Thyroid gland (tissue), 4 donors: Measurements from ENCODE around the gene UBE2D2. TPM values are rescaled to one million over a fixed set of nuclear protein-coding genes. Genes with fewer than 3 reads are reported as not detected.

Experiments
- DNase-seq, 2 donors: peaks; one replicate each; pipeline ENCODE4 v3.0.0-alpha.2; 2019
- H3K27ac ChIP-seq, 3 donors: fragments of 200-600 bp; sonication (generic); 1 replicate in 2 of 3; 2 replicates in 1 of 3; pipeline ENCODE4 v1.5.1; 2016 to 2019; ENCODE audit warnings: mild to moderate bottlenecking in 1 of 3, moderate library complexity in 1 of 3
- H3K27me3 ChIP-seq: fragments of 200-600 bp; sonication (generic); one replicate; pipeline ENCODE4 v1.5.1; 2019
- H3K36me3 ChIP-seq, 2 donors: fragments of 200-600 bp; sonication (generic); one replicate each; pipeline ENCODE4 v1.5.1; 2016 to 2019
- H3K4me1 ChIP-seq, 2 donors: fragments of 200-600 bp; sonication (generic); one replicate each; pipeline ENCODE4 v1.5.1; 2017 to 2019
- H3K4me3 ChIP-seq, 3 donors: fragments of 200-600 bp; sonication (generic); replicated peaks in 1 of 3; 1 replicate in 2 of 3; 2 replicates in 1 of 3; pipeline ENCODE4 v1.5.1; 2016; ENCODE audit warnings: mild to moderate bottlenecking in 1 of 3
- H3K9me3 ChIP-seq: fragments of 200-600 bp; sonication (generic); one replicate; pipeline ENCODE4 v1.5.1; 2017
- POLR2A ChIP-seq, 2 donors: fragments of 450-650 bp; IDR thresholded peaks; one replicate each; pipeline ENCODE4 v1.6.1; 2017; ENCODE audit warnings: antibody characterized with exemption in 2 of 2, mild to moderate bottlenecking in 2 of 2, moderate library complexity in 1 of 2
- WGBS, 2 donors: methylation state at CpG; one replicate each; pipeline ENCODE4 v1.1.5; 2017; 5-methylcytosine and 5-hydroxymethylcytosine counted together
- intact Hi-C: fragments of 100-400 bp; cut with DNase I; formaldehyde crosslinking; loops from one replicate; pipeline ENCODE4 v1.15.1; 2023
- total RNA-seq, 4 donors: library from RNA; depleted of rRNA; stranded (reverse); fragments of >200 nt; gene quantifications; one replicate each; pipeline ENCODE4 v1.2.3, GENCODE V29; 2016
- TF ChIP-seq, protein P1 (sequence below), 6 experiments: fragments of 200-600 bp in 3 of 6; fragments of 450-650 bp in 3 of 6; sonication (generic) in 3 of 6; IDR thresholded peaks; one replicate each; pipeline ENCODE4 v1.5.1; 2016 to 2019; ENCODE audit warnings: antibody characterized with exemption in 6 of 6, mild to moderate bottlenecking in 2 of 6, inconsistent platforms in 1 of 6, moderate library complexity in 1 of 6

UBE2D2 gene
- total RNA-seq, 4 donors from 2014 or later, result 72.4 to 125 (median 99.5) TPM

DNA sequence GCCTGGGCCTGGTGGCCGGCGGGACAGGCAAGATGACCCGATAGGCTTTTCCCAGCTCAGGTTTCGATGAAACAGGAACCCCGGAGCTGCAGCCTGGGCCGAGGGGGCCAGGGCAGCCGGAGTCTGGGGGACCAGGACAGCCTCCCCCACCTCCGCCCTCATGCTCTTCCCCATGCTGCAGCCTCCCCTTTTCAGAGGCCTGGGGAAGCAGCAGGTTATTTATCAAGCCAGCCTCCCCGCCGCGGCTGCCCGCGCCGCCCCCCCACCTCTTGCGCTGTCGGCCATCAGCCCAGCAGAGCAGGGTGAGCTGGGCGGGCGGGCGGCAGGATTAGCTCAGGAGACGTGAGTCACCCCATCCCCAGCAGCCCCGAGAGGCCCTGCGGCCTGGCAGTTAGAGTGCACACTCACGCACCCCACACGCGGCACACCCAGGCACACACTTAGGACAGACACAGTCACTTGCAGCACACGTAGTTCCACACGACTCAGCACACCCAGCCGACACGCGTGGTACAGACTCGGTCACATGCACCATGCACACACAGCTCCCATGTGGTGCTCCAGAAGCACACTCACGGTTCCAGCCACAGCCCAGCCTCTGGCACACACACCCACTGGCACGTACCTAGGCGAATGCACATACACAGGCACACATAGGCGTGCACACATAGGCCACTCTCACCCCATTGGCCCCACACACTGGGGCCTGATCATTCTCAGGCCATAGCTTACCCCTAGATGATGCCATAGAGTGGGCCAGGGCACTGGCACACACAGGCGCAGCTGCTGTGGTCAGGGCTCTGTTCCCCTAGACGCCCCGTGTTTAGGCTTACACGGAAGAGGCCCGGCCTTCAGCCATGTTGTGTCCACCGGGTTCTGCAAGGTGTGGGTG, 100.0 kb downstream of the UBE2D2 start:
- H3K36me3 ChIP-seq, result no peaks in the 10 kb centered on the region
- TF ChIP-seq, protein P1, sequence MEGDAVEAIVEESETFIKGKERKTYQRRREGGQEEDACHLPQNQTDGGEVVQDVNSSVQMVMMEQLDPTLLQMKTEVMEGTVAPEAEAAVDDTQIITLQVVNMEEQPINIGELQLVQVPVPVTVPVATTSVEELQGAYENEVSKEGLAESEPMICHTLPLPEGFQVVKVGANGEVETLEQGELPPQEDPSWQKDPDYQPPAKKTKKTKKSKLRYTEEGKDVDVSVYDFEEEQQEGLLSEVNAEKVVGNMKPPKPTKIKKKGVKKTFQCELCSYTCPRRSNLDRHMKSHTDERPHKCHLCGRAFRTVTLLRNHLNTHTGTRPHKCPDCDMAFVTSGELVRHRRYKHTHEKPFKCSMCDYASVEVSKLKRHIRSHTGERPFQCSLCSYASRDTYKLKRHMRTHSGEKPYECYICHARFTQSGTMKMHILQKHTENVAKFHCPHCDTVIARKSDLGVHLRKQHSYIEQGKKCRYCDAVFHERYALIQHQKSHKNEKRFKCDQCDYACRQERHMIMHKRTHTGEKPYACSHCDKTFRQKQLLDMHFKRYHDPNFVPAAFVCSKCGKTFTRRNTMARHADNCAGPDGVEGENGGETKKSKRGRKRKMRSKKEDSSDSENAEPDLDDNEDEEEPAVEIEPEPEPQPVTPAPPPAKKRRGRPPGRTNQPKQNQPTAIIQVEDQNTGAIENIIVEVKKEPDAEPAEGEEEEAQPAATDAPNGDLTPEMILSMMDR (IDR thresholded peaks at IDR 0.05), result no peak
- no peak for TF ChIP-seq POLR2A (IDR thresholded peaks at IDR 0.05)
- no peaks in the 10 kb centered on the region for H3K27me3 ChIP-seq
- DNase-seq, result no peak
- H3K9me3 ChIP-seq, result no peaks in the 10 kb centered on the region
- intact Hi-C loops, result no loop called here
- 71 to 89% methylated on average over 10 to 28 of the region's 41 CpGs for WGBS, 2 donors
- H3K27ac ChIP-seq, result peak overlapping the region; percentile 92 to 99 (median 95)
- no peak overlapping the region for H3K4me3 ChIP-seq
- peaks cover 86 to 97% of the 10 kb centered on the region in 2 donors for H3K4me1 ChIP-seq

DNA sequence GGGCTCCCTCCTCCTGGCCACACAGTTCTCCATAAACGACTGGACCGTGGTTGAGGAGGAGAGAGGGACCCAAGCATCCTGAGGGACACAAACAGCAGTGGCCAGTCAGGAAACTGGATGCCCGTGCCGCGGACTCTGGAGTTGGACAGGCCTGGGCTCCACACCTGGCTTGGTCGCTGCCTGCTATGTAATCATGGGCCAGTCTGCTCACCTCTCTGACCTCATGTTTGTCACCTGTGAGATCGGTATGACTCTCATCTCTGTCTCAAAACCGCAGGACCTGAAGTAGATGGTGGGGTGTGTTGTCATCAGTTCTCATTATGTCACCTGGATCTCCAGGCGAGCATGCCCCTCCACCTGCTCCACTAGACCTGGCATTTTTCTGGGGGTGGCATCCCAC, 101.5 kb downstream of the UBE2D2 start:
- Histone ChIP-seq H3K27ac (peak overlapping the region in 2 of 3 donors; percentile 95 to 99), H3K4me1 (peaks cover 86 to 97% of the 10 kb centered on the region in 2 donors), H3K27me3 (no peaks in the 10 kb centered on the region), H3K9me3 (no peaks in the 10 kb centered on the region), H3K36me3 (no peaks in the 10 kb centered on the region), H3K4me3 (no peak overlapping the region)
- intact Hi-C loops, result no loop called here
- WGBS, 2 donors, result 65 to 73% methylated on average over 7 to 9 of the region's 9 CpGs
- DNase-seq, result peak; percentile 45 to 52
- TF ChIP-seq, protein P1 (IDR thresholded peaks at IDR 0.05), result no peak
- TF ChIP-seq POLR2A (IDR thresholded peaks at IDR 0.05), result no peak

DNA sequence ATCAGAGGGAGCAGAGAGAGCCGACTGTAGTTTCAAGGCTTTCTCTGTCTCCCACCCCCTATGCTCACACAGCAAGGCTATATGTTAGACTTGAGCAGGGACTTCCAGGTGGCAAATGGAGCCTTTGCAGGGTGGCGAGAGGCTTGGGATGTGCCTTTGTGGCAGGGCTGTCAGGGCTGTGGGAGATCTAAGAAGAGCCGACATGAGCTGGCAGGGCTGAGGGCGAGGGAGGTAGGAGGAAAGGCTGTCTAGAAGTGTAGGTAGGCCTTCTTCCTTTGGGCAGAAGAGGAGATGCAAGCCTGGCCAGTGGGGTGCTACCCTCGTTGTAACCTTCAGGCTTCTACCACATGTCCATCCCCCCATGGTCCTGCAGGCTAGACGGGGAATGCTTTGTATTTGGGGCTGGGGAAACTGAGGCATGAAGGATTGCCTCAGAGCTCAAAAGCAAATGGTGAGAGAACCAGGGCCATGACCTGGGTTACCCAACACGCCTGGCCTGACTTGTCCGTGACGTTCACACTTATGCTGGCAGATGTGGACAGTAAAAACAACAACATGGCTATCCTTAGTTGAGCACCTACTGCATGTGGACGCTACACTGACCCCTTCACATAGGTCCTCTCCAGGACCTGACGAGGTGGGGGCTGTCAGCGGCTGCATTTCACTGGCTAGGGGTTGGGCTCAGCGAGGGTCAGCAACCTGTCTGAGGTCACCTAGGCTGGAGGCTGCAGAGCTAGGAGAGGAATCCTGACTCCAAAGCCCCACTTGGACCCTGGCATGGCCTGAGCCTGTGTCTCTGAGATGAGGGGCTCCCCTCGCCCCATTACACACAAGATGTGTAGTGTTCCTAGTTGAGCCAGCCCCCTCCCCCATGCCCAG, 102.3 kb downstream of the UBE2D2 start:
- Histone ChIP-seq H3K4me1 (peaks cover 84 to 97% of the 10 kb centered on the region in 2 donors), H3K36me3 (no peaks in the 10 kb centered on the region), H3K4me3 (no peak overlapping the region), H3K27me3 (no peaks in the 10 kb centered on the region), H3K27ac (peak overlapping the region in 2 of 3 donors; percentile 92), H3K9me3 (no peaks in the 10 kb centered on the region)
- intact Hi-C loops, result no loop called here
- TF ChIP-seq, protein P1 (IDR thresholded peaks at IDR 0.05), result no peak
- TF ChIP-seq POLR2A (IDR thresholded peaks at IDR 0.05), result no peak
- DNase-seq, result no peak
- WGBS, 2 donors, result 91 to 92% methylated on average over 14 of the region's 14 CpGs

DNA sequence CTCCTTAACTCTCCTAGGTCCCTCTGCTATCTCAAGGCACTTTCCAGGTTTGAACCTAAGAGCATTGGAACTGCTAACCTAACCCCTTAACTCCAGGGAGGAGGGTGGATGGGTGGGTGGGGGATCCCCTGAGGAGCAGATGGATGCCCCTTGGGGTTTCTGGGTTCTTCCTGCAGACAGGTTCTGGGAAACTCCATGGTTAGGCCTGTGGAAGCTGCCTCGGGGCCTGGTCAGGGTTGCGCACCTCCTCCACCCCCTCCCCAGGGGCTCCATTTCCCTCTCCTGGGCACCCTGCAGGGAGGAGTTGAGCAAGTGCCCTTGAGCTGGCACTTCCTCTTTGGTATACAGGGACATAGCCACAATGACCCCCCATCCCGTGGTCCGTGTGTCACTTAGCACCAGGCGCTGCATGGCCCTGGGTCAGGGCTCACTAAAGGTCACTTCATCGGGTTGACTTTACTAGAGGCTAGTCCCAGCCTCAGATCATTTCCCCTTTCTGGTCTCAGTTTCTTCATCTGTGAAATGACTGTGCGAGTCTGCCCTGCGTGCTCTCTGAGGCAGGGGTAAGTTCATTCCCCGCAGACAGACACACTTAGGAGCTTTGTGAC, 103.1 kb downstream of the UBE2D2 start:
- WGBS, 2 donors, result 65 to 77% methylated on average over 9 of the region's 9 CpGs

More for the DNA sequence above, 103.1 kb downstream of the UBE2D2 start:
- no peak overlapping the region for H3K4me3 ChIP-seq
- H3K9me3 ChIP-seq, result no peaks in the 10 kb centered on the region
- no peaks in the 10 kb centered on the region for H3K36me3 ChIP-seq
- no peak for DNase-seq
- no peak for TF ChIP-seq POLR2A (IDR thresholded peaks at IDR 0.05)
- TF ChIP-seq, protein P1 (IDR thresholded peaks at IDR 0.05), result no peak
- no peaks in the 10 kb centered on the region for H3K27me3 ChIP-seq
- peak overlapping the region in 2 of 3 donors; percentile 92 for H3K27ac ChIP-seq
- intact Hi-C loops, result no loop called here
- H3K4me1 ChIP-seq, result peaks cover 84 to 97% of the 10 kb centered on the region in 2 donors
